GM18907 (cell line): Measurements from ENCODE around the gene ZBTB24.
"Not testable (repeated sequence)": the region's sequence is repeated elsewhere in the genome, so short reads cannot be mapped to it uniquely, and the experiment has no call there.

Experiments
- ATAC-seq: cut with Tn5 transposase; IDR thresholded peaks from one replicate; pipeline ENCODE4 v1.9.1; 2021; ENCODE audit warnings: mild to moderate bottlenecking, moderate library complexity; ENCODE audit not compliant: unreplicated experiment

ZBTB24 gene

DNA sequence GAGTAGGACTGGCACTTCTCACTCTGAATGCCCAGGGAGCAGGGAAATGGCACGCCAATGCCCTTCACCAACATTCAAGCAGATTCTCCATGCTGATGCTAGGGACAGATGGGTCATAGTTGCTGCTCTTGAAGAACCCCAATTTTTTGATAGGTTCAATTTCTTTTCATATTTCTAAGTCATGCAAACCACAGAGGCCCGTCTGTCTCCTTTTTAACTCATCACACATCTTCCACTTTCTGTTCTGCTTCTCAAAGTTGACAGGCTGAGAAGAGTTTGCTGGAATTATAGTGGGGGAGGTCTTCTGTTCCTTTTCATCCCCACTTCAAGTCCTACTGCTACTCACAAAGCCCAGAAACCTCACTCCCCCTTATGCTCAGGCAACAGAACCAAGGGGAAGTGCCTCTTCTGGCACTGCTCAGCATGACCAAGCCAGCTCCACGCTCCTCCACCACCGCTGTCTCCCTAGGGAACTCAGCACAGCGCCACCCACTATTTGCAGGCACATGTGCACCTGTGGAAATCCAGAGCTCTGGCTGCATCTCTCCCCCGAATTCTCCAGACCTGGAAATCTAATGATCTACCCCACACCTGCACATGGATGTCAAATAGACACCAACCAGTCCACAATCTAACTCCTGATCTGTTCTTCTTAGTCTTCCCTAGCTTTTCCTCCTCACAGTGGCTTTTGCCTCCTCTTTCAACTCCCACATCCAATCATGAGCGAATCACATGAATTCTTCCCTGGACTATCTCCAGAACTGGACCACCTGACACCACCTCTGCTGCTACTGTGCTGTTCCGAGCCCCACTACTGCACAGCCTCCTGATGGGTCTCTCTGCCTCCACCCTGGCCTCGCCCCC is 10.7 kb downstream of the ZBTB24 start:
- peak; percentile 62 for ATAC-seq

DNA sequence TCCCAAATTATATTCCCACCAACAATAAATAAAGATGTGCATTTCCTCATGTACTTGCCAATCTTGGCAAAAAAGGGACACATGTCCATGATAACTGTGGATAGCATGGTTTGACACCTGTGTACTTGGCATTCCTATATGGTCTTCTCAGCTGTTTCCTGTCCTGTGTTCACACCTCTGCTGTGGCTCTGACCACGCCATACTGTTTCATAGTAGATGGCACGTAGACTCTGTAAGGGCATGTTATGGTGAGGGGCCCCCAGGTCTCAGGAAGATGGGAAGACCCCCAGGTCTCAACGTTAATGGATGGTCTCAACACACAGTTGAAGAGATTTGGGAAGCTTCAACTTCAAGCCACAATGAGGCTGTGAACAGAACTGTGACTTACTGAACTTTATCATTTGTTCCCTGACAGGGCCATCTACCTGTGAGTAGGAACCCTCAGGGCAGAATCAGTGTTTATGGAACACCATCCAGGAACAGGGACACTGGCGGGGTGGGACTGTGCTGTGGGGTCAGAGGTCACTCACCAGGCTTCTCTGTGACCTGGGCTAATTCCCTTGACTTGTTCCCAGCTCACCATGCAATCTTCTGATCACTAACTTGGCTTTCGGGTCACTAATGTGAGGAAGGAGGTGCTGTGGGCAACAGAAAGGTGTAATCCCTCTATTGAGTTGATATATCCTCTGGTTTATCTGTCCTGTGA is 11.8 kb downstream of the ZBTB24 start:
- ATAC-seq, result no peak

DNA sequence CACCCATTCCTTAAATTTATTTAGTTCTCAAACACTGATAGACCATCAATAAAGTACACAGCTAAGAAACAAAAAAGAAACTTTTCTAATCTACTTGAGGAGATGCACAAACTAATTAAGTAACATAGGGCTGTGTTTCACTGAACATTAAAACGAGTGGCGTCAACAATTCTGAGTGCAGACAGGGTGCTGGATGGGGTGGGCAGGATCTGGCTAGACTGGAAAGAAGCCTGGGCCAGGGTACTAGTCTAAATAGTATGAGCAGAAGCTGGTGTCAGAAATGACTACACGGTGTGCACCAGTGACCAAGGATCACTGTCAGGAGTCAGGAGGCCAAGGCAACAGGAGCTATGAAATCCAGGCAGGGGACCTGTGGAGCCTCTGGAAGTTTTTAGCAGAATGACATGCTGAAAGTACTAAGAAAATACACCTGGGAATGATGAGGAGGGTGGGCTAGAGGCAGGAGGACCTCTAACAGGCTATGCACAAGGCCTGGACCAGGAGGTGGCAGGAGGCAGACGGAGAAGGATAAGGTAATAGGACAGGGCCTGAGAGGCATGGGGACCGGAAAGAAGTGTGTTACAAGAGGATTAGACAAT is 13.3 kb downstream of the ZBTB24 start:
- no peak for ATAC-seq

DNA sequence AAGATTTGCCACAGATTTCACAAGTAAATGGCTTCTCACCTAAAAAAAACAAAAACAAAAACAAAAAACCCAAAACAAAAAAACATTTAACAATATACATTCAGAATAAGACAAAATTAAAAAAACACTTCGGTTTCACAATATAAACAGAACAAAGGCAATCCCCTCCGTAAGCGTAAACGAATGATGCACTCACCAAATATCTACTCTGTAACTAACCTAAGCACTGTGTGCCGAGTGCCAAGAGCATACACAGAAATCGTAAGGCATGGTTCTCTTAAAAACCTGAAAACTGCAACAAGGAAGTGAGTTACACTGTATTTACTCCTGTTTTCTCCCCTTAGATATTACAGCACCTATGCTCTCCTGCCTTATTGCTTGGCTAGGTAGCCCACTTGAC is 15.3 kb downstream of the ZBTB24 start:
- ATAC-seq, result no peak

DNA sequence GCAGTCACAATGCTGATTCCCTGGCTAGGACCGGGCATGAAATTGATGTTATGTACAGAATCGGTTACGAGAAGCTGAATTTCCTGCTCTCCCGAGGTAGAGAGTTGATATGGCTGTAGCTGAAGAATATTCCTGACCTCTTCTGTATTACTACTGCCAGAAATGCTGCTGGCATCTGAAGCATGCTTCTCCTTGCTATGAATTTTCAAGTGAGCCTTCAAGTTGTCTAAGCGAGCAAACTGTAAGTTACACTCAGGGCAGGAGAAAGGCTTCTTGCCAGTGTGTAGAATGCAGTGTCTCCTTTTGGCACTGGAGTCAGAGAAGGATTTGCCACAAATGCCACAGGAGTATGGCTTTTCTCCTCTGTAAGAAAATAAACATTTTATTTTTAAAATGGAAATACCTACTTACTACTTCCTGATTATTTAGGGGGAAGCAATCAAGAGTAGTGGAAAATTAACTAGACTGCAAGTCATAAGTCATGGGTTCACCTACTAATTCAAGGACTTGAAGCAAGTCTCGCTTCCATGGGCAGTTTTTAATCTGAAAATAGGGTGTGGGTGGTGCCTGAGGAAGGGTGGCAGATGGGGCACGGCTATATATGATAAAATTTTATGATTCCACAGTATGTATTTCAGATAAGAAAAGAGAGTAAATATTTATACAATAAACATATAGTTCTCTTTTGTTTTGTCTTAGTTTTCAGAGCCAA is 16.7 kb downstream of the ZBTB24 start:
- no peak for ATAC-seq

DNA sequence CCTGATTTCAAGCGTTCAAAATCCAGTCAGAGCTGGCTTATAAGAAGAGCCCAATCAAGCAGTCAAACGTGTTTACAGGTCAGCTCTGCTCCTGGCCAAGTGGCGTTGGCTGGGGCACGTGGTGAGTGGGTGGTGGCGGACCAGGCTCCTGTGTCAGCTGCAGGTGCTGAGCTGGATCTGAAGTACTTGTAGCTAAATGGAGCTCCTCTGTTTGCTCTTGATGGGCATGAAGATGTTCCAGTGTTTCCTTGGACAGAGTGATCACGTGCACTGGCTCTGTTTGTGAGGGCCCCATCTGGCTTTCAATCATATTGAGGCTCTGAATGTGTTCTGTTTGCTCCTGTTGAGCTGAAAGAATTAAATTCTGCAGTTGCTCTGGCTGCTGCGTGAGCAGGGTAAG is 17.2 kb downstream of the ZBTB24 start:
- ATAC-seq, result no peak

DNA sequence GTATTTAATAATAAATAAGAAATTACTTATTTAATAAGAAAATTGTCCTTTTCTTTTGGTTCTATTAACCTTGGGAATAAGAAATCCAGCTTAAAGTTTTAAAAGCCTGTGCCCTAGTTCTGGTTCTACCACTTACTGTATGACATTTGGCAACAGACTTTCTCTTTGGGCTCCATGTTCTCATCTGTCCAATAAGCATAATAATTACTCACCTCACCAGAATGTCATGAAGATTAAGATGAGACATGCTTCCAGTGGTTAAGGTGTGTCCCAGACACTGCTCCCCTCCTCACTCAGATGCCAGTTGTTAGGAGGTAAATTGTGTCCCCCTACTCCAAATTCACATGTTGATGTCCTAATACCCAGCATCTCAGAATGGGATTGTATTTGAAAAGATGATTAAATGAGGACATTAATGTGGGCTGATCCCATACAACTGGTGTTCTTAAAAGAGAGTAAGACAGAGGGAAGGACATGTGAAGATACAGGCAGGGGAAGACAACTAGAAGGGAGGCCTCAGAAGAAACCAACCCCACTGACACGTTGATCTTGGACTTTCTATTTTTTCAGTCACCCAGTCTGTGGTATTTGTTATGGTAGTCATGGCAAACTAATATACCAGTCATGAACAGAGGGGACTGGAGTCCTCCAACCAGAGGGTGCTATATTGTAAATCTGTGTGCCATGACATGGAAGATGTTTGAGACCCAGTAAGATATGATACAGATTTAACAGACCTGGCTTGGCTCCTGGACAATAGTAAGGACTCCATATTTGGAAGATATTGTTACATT is 21.1 kb downstream of the ZBTB24 start:
- no peak for ATAC-seq

DNA sequence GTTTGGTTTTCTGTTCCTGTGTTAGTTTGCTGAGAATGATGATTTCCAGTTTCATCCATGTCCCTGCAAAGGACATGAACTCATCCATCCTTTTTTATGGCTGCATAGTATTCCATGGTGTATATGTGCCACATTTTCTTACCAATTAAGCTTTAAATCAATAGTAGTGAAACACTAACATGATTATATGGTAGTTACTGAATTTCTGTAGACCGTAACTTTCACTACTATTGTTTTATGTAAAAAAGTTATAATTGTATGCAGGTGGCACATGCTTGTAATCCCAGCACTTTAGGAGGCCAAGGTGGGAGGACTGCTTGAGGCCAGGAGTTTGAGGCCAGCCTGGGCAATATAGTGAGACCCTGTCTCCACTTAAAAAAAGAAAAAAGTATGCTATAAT is 21.8 kb downstream of the ZBTB24 start:
- not testable (repeated sequence) for ATAC-seq

DNA sequence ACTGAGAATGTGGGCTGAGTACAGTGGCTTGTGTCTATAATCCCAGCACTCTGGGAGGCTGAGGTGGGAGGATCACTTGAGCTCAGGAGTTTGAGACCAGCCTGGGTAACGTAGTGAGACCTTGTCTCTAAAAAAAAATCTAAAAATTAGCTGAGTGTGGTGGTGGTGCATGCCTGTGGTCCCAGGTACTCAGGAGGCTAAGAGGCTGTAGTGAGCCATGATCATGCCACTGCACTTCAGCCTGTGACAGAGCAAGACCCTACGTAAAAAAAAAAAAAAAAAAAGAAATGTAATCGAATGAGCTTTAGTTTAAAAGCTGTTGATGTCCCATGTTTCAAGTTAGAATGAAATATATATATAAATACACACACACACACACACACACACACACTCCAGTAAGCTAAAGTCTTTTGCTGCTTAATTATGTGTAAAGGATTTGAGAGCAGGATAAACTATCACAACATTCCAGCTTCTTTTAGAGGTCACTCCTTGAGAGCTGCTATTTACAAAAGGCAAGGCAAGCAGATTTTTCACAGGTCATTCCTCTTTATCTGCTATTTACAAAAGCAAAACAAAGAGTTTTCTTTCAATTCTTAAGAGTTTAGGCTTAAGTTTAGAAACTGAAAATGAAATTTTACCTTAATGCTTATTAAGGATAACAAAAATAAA is 22.7 kb downstream of the ZBTB24 start:
- ATAC-seq, result no peak

DNA sequence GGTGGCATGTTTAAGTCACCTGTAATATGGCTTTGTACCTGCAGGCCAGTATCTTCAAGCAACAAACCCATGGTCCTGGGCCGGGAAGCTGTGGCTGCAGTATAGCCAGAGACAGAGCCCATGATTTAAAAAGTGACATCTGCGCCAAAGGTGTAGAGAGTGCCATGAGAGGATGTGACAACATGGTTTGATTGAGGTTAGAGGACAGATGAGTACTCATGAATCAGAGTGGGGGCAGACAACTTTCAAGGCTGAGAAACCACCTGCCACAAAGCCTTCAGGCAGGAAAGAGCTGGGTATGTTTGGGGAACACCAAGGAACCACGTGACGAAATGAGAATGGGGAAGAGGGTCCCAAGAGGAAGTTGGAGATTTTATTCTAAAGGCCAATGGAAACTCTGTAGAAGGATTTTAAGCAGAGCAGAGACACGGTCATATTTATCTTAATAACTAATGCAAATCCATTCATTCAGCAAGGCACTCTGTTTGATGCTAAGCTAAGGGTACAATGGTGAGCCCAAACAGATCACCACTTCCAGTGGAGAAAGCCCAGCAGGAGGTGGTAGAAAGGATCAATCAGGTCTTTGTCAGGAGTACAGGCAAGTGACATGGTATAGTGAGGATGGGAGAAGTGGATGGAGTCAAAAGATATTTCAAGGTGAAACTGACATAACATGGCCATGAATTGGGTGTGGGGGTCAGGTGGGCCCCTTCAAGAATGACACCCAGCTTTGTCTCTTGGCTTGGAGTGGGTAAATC is 24.1 kb downstream of the ZBTB24 start:
- peak; percentile 37 for ATAC-seq

DNA sequence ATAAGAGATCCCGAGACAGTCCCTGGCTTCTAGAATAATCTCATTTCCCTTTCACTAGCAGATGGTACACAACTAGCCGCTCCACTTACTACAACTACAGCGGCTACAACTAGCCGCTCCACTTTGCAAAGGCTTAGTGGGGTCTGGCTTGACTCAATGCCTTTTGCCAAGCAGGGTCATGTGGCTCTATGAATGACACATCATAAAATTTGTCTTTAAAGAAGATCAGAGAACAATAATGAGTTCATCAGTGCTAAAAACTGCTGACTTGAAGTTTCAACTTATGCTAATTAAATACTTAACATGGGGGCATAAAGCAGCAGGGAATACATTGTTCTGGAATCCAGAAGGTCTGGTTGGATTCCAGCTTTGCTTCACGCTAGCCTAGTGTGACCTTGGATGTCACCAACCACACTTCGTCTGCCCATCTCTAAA is 25.4 kb downstream of the ZBTB24 start:
- no peak for ATAC-seq

DNA sequence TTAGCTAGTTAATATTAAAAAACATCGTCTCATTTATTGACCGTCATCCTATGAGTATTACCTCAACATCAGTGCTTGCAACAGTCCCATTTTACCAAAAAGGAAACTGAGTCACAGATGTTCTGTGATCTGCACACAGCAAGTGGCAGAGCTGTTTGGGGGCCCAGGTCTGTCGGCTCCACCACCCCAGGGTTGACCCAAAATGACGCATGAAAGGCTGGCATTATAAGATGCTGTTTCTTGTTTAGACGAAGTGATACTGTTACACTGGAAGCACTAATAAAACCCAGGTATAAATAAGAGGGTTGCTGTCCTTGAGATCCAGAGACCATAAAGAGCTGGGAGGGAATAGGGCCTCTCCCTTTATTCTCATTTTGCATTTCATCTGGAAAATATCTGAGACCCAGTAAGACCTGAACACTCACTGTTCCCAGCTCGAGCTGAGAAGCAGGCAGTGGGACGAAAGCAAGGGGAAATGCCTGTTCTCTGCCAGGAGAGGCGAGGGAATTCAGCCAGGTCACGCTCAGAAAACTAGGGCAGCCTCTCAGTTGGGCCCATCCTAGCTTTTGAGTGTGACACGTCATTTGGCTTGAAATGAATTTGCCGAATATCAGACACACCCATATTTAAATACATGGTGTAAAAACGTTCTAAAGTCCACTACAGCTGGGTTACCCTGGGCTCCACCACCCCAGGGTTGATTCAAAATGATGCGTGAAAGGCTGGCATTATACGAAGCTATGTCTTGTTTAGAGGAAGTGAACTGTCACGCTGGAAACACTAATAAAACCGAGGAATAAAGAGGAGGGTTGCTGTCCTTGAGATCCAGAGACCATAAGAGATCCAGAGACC is 26.1 kb downstream of the ZBTB24 start:
- no peak for ATAC-seq

DNA sequence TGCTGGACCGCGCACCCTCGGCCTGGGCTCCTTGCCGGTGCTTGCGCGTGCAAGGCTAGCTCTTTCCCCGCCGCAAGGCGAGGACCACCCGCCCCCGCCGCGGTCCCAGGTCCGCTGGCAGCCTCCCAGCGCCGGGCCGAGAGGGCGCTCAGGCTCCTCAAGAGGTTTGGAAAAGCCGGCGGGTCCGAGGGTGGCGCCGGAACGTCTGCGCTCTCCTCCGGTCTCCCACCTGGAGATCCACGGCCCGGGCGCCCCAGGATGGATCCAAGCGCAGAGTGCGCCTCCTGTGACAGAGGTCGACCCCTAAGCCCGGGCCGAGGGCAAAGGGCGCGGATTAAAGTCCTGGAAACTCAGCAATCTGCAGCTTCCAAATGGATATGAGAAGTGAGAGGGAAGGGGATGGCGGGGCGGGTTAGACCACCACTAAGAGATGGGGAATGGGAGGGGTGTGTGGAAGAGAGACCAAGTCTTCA is 26.9 kb downstream of the ZBTB24 start:
- ATAC-seq, result peak; percentile 1

DNA sequence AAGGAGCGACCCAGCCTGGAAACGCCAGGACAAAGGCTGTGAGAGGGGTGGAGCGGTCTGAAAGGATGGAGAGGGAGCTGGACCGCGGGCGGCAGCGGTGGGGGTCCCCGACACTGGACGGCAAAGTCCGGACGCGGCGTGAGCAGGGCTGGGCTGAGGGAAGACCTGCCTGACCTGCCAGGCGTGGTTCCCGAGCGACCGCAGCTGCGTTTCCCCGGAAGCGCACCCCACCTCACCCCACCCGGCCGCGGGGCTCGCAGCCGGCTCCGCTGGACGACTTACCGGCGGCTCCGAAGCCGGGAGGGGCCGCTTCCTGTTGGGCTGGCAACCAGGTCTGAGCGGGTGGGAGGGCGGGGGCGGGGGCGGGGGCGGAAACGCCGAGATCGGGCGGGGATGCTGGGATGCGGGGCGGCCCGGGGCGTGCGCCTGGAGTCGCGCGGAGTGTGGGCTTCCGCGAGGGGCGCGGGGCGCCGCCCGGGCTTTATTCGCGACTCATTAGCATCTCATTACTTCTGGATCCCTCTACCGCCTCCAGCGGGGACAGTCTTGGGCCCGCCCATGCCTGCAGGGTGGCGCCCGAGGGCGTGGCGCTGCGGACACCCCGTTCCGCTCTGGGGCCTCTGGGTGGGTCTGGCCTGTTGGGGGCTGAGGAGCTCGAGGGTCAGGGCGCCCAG is 27.4 kb downstream of the ZBTB24 start, which contains the start of gene MICAL1:
TSS of gene MICAL1 (minus strand) at position 336 of the 674 bp plus-strand sequence. CDS start 1,576 bp downstream, outside the sequence.
- ATAC-seq, result peak; percentile 64

DNA sequence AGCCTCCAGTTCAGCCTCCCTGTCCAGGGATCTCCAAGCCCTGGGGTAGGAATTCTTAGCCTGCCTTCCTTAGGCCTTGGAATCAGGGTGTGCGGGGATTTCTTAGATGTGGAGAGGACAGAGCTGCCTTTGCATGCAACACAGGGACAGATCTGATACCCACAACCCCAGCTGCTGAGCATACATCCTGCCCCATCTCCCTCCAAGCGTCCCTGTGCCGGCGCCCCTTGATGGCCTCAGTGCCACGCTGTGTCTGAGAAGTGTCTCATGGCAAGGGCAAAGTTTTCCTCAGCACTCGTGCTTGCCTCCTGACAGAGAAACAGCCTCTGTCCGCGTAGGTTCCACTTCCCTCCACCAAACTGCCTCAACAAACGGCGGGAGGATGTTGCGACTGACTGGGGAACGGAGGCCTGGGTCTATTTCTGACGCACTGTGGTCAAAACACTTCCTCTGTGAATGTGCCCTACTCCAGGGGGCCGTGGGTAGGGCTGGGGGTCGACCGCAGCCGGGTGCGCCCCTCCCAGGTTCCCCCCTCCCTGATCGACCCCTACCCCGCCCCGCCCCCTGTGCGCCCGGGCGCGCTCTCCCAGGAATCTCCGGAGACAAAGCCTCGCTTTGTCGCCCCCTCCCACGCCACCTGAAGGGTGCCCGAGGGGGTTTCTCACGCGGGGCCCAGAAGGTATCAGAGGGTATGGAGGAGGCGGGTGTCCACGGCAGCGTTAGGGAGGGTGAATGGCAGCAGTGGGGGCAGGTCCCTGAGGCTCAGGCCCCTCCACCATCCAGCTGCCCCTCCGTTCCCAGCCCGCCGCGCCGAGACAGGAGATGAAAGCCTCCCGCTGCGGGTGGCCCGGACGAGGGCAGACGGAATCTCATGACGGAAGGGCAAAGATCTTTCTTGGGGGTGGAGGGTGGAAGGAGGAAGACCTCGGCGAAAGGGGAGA is 28.3 kb downstream of the ZBTB24 start:
- ATAC-seq, result peak; percentile 35
